HG02588 (cell line): ENCODE data around the gene PPIF.

ENCODE experiments used
- ATAC-seq: cut with Tn5 transposase; IDR thresholded peaks from one replicate; pipeline ENCODE4 v1.9.1; 2021; ENCODE audit warnings: mild to moderate bottlenecking, moderate library complexity; ENCODE audit not compliant: unreplicated experiment

PPIF gene

GRCh38 chr10:79367426-79368189 lies 20.3 kb downstream of the PPIF start:
- ATAC-seq = no peak

GRCh38 chr10:79372871-79373270 lies 25.6 kb downstream of the PPIF start:
- no peak for ATAC-seq

- ATAC-seq = no peak
These were observed 27.3 kb downstream of the PPIF start for GRCh38 chr10:79374312-79375191.

- no peak for ATAC-seq
These were observed 28.2 kb downstream of the PPIF start for GRCh38 chr10:79375321-79376077.

- ATAC-seq = no peak
These were observed 28.9 kb downstream of the PPIF start for GRCh38 chr10:79376078-79376628.

GRCh38 chr10:79376751-79377556 lies 29.7 kb downstream of the PPIF start:
- no peak for ATAC-seq

GRCh38 chr10:79377557-79378382 lies 30.5 kb downstream of the PPIF start:
- no peak for ATAC-seq

GRCh38 chr10:79378383-79378646 lies 31.0 kb downstream of the PPIF start:
- ATAC-seq = no peak

GRCh38 chr10:79378647-79379511 lies 31.6 kb downstream of the PPIF start:
- ATAC-seq = no peak

GRCh38 chr10:79379512-79380124 lies 32.3 kb downstream of the PPIF start:
- ATAC-seq = no peak

GRCh38 chr10:79380125-79380945 lies 33.1 kb downstream of the PPIF start:
- no peak for ATAC-seq

- ATAC-seq = no peak
These were observed 33.9 kb downstream of the PPIF start for GRCh38 chr10:79380946-79381721.

- no peak for ATAC-seq
These were observed 34.5 kb downstream of the PPIF start for GRCh38 chr10:79381804-79382221.

GRCh38 chr10:79382491-79382941 lies 35.2 kb downstream of the PPIF start:
- no peak for ATAC-seq

- ATAC-seq = no peak
These were observed 36.8 kb downstream of the PPIF start for GRCh38 chr10:79383974-79384606.

- ATAC-seq = no peak
These were observed 37.6 kb downstream of the PPIF start for GRCh38 chr10:79384773-79385391.
